DOHH2 (cell line): ENCODE results near the gene GPC6.

Experiments used
- EZH2phosphoT487 ChIP-seq: fragments of 200-600 bp; sonication (generic); IDR thresholded peaks from 2 replicates; pipeline ENCODE4 v1.6.1; 2017; ENCODE audit warnings: borderline replicate concordance, mild to moderate bottlenecking, antibody characterized with exemption, low read length, moderate library complexity, mixed read lengths
- TF ChIP-seq, protein P1 (sequence below): fragments of 200-600 bp; sonication (generic); IDR thresholded peaks from one replicate; pipeline ENCODE4 v1.5.1; 2014; ENCODE audit warnings: antibody characterized with exemption, mild to moderate bottlenecking, low read depth, low read length; ENCODE audit not compliant: poor library complexity, severe bottlenecking

DNA sequence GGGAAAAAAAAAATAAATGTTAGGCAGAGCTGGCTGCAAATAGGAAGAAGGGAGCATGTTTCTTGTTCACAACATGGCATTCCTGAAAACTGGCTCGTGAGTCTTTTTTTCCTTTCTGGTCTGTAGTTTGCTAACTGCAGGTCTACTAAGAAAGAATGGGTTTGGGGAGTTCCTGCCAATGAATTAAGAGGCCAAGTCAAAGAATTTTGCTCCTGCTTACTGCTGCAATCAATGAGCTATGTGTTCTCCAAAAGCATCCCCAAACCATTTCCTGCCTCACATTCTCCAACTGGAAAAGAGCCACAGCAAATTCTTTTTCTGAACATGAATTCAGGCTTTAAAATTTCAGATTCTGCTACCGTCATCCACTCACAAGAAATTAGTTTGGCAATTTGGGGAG is 1164.3 kb downstream of the GPC6 start:
- TF ChIP-seq, protein P1, sequence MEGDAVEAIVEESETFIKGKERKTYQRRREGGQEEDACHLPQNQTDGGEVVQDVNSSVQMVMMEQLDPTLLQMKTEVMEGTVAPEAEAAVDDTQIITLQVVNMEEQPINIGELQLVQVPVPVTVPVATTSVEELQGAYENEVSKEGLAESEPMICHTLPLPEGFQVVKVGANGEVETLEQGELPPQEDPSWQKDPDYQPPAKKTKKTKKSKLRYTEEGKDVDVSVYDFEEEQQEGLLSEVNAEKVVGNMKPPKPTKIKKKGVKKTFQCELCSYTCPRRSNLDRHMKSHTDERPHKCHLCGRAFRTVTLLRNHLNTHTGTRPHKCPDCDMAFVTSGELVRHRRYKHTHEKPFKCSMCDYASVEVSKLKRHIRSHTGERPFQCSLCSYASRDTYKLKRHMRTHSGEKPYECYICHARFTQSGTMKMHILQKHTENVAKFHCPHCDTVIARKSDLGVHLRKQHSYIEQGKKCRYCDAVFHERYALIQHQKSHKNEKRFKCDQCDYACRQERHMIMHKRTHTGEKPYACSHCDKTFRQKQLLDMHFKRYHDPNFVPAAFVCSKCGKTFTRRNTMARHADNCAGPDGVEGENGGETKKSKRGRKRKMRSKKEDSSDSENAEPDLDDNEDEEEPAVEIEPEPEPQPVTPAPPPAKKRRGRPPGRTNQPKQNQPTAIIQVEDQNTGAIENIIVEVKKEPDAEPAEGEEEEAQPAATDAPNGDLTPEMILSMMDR: no peak
- no peak for TF ChIP-seq EZH2phosphoT487
